Astrocyte of the spinal cord (primary cell): ENCODE data around the gene RAB20.

Source experiments
- DNase-seq: peaks from one replicate; pipeline ENCODE4 v3.0.0; 2011; ENCODE audit warnings: low read depth, low spot score
- H3K4me3 ChIP-seq: 2 replicates; pipeline ENCODE4 v1.5.1; 2011; ENCODE audit warnings: low read depth, mild to moderate bottlenecking, low read length, moderate library complexity
- in situ Hi-C: cut with HindIII; loops from 2 replicates; pipeline ENCODE4 v1.10.0; 2017; ENCODE audit warnings: low sequenced_read_pairs
- TF ChIP-seq, protein P1 (sequence below): IDR thresholded peaks from 2 replicates; pipeline ENCODE4 v1.5.1; 2012; ENCODE audit warnings: low read depth, mild to moderate bottlenecking, low read length, inconsistent platforms

RAB20 gene

DNA sequence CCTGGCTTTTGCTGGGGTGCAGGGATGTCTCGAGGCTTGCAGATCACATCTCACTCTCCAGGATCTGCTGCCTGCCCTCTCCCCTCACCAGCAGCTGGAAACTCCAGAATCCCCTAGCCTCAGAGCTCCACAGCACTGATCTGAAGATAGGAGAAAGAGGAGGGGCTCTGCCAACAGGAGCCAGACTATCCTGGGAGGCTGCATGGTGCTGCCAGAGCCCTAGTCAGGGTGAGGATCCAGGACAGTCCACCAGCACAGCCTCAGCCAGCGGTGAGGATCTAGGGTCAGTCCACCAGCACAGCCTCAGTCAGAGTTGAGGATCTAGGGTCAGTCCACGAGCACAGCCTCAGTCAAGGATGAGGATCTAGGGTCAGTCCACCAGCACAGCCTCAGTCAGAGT, 65.2 kb downstream of the RAB20 start:
- in situ Hi-C loops, result no loop called here
- no peak for DNase-seq
- H3K4me3 ChIP-seq, result no peak overlapping the region
- TF ChIP-seq, protein P1, sequence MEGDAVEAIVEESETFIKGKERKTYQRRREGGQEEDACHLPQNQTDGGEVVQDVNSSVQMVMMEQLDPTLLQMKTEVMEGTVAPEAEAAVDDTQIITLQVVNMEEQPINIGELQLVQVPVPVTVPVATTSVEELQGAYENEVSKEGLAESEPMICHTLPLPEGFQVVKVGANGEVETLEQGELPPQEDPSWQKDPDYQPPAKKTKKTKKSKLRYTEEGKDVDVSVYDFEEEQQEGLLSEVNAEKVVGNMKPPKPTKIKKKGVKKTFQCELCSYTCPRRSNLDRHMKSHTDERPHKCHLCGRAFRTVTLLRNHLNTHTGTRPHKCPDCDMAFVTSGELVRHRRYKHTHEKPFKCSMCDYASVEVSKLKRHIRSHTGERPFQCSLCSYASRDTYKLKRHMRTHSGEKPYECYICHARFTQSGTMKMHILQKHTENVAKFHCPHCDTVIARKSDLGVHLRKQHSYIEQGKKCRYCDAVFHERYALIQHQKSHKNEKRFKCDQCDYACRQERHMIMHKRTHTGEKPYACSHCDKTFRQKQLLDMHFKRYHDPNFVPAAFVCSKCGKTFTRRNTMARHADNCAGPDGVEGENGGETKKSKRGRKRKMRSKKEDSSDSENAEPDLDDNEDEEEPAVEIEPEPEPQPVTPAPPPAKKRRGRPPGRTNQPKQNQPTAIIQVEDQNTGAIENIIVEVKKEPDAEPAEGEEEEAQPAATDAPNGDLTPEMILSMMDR, result no peak

DNA sequence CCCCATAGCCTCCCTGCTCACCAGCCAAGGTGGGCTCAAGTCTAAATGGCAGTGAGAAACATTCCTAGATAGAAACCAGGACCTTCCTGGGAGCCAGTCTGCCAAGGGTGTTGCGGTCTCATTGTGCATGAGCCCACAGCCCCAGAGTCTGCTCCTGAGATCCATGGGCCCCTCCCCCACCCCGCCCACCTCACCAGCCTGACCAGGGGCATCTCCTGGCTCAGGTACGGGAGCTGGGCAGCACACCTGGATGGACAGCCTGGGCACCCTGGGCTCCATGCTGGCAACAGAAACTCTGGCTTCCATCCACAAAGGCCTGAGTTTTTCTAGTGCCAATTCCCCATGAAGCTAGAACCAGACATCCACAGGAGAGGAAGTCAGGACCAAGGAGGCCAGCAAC, 65.6 kb downstream of the RAB20 start:
- TF ChIP-seq, protein P1, result no peak
- no peak overlapping the region for H3K4me3 ChIP-seq
- no peak for DNase-seq
- in situ Hi-C loops, result no loop called here

DNA sequence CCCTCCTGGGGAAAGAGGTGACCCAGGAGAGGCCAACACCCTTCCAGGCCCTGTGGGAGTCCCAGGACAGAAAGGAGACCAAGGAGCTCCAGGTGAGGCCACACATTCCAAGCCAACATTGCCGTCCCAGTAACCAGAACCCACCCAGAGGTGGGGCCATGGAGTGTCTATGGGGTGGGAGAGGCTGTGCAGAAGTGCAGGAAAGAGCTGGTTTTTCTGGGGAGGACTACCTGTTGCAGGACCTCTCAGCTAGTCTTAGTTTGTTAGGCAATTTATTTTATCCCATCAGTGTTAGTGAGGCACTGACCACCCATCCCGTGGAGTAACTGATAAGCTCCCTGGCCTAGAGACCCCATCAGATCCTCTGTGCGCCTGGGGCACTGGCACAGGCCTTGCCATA, 66.1 kb downstream of the RAB20 start:
- in situ Hi-C loops, result no loop called here
- TF ChIP-seq, protein P1, result no peak
- no peak overlapping the region for H3K4me3 ChIP-seq
- no peak for DNase-seq

DNA sequence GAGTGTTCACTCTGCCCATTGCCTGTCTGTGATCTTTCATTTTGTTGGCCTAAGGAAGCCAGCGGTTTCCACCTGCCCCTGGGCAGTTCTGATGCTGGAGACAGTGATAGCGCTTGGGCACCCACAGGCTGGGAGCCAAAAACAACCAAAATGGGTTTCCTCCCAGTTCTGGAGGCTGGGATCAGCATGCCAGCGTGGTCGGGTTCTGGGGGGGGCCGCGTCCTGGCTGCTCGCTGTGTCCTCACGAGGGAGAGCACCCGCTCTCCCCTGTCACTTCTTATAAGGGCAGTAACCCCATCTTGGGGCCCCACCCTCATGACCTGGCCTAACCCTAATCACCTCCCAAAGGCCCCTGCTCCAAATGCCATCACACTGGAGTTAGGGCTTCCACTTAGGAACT, 67.9 kb downstream of the RAB20 start:
- in situ Hi-C loops, result no loop called here
- TF ChIP-seq, protein P1, result no peak
- no peak overlapping the region for H3K4me3 ChIP-seq
- DNase-seq, result no peak

DNA sequence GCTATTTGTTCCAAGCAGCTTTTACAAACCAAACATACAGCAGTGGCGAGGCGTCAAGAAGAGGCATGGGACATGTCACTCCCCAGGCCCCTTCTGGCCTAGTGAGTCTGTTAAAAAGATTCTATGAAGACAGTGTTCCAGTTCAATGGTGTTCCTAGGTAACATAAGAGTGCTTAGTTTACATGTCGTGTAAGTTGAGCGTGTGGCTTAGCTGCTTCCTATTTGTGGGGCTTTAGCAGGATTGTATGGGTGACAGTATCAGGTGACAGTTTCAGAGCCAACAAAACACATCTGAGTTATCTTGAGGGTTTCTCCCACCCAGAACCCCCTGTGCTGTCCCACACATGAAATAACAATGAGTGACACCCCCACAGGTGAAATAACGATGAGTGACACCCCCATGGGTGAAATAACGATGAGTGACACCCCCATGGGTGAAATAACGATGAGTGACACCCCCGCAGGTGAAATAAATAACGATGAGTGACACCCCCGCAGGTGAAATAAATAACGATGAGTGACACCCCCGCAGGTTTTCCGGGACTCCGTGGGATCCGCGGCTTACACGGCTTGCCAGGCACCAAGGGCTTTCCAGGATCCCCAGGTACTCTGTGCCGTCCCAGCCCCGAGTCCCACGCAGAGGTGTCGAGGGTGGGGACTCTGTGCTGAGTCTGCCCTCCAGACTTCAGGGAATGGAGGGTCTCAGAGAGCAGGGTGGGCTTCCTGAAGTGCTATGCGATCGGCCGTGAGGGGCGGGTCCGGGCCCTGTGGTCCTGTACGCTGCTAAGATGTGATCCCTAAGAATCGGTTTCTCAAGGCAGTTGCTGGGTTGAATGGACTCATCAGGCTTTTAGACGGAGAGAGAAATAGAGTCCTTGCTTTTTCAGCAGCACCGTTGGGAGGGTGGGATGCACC, 68.6 kb downstream of the RAB20 start:
- in situ Hi-C loops, result no loop called here
- no peak for DNase-seq
- no peak overlapping the region for H3K4me3 ChIP-seq
- TF ChIP-seq, protein P1, result no peak

DNA sequence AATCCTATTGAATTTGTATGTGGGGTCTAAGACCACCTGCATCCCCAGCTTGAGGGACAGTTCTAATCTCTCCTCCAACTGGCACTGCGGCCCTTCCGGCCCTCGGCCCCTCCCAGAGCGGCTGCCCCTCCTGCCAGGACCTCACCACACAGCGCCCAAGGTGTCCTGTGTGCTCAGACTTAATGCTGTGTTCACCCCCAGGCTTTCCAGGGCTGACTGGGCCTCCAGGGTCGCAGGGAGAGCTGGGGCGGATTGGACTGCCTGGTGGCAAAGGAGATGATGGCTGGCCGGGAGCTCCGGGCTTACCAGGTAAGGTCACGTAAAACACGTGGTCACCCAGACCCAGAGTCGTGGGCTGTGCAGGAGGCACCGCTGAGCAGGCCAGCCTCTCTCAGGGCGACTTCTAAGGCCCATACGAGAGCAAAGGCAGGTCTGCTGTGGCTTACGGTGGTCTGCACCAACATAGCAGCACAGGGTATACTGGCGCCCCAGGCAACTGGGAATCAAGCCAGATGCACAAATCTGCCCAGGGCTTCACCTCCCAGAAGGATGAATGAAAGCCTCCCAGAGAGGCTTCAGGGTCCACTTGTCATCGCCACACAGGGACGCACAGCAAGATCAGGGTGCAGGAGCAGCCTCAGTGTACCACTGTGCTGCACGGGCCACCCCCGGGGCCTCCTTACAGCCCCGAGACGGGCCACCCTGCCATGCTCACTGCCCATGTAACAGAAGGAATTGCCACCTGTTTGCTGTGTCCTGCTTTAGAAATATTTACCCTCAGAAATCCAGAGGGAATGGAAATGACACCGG, 69.4 kb downstream of the RAB20 start:
- TF ChIP-seq, protein P1, result no peak
- in situ Hi-C loops, result no loop called here
- no peak overlapping the region for H3K4me3 ChIP-seq
- no peak for DNase-seq
